22Rv1 (cell line): ENCODE results near the gene FIBIN.

ENCODE experiments used
- CTCF ChIP-seq: fragments of 450-650 bp; IDR thresholded peaks from 2 replicates; pipeline ENCODE4 v1.5.1; 2017; ENCODE audit warnings: mild to moderate bottlenecking
- ZFX ChIP-seq: fragments of 450-650 bp; IDR thresholded peaks from 2 replicates; pipeline ENCODE4 v1.6.1; 2017; ENCODE audit warnings: antibody characterized with exemption, borderline replicate concordance

- TF ChIP-seq CTCF (no peak), ZFX (no peak)
Observed at GRCh38 chr11:26958702-26959049, 35.2 kb upstream of the FIBIN start.
